B cell (primary cell): Measurements from ENCODE around the gene SLC4A1.

ENCODE experiments used
- CTCF ChIP-seq: fragments of 200-600 bp; IDR thresholded peaks from one replicate; pipeline ENCODE4 v1.8.0; 2022; ENCODE audit warnings: antibody characterized with exemption, mild to moderate bottlenecking
- EZH2 ChIP-seq: IDR thresholded peaks from 2 replicates; pipeline ENCODE4 v1.6.1; 2012; ENCODE audit warnings: borderline replicate concordance, low read depth, mild to moderate bottlenecking, moderate library complexity, low read length; ENCODE audit not compliant: insufficient read depth, poor library complexity, severe bottlenecking

GRCh38 chr17:44310609-44311376 lies 42.9 kb upstream of the SLC4A1 start:
- TF ChIP-seq EZH2 (no peak), CTCF (no peak)
